DND-41 (cell line): ENCODE data around the gene OLFML2A.

Experiments
- ATAC-seq: fragments of 200-7000 bp; cut with Tn5 transposase; 3 replicates; pipeline ENCODE4 v1.9.1; 2021; ENCODE audit warnings: low read depth; ENCODE audit not compliant: insufficient read depth
- DNase-seq: peaks from one replicate; pipeline ENCODE4 v3.0.0-alpha.2; 2020
- H2AFZ ChIP-seq: 2 replicates; pipeline ENCODE4 v1.6.0; 2012; ENCODE audit warnings: low read depth, low read length
- H3K27ac ChIP-seq: 2 replicates; pipeline ENCODE4 v1.5.1; 2012; ENCODE audit warnings: low read length, inconsistent platforms
- H3K27me3 ChIP-seq: fragments of 200-600 bp; sonication (generic); 2 replicates; pipeline ENCODE4 v1.6.0; 2012; ENCODE audit warnings: low read length, mild to moderate bottlenecking, inconsistent platforms; ENCODE audit not compliant: insufficient read depth, poor library complexity
- H3K36me3 ChIP-seq: 2 replicates; pipeline ENCODE4 v1.5.1; 2012; ENCODE audit warnings: low read length, inconsistent platforms; ENCODE audit not compliant: insufficient read depth
- H3K4me1 ChIP-seq: 2 replicates; pipeline ENCODE4 v1.5.1; 2012; ENCODE audit warnings: mild to moderate bottlenecking, low read length; ENCODE audit not compliant: insufficient read depth
- H3K4me2 ChIP-seq: 2 replicates; pipeline ENCODE4 v1.6.0; 2012; ENCODE audit warnings: mild to moderate bottlenecking, moderate library complexity, low read length, inconsistent platforms; ENCODE audit not compliant: insufficient read depth
- H3K4me3 ChIP-seq, 2 experiments: fragments of 200-600 bp in 1 of 2; shearing (Covaris generic) in 1 of 2; 2 replicates each; pipeline ENCODE4 v1.5.1; 2012 to 2016; ENCODE audit warnings: inconsistent platforms in 2 of 2, low read length in 2 of 2, mild to moderate bottlenecking in 2 of 2, low read depth in 1 of 2, moderate library complexity in 1 of 2
- H3K79me2 ChIP-seq: 2 replicates; pipeline ENCODE4 v1.6.0; 2012; ENCODE audit warnings: low read length, inconsistent platforms; ENCODE audit not compliant: insufficient read depth
- H3K9ac ChIP-seq: 2 replicates; pipeline ENCODE4 v1.6.0; 2012; ENCODE audit warnings: low read depth, mild to moderate bottlenecking, inconsistent platforms, low read length, moderate library complexity
- H3K9me3 ChIP-seq: 2 replicates; pipeline ENCODE4 v1.5.1; 2012; ENCODE audit warnings: low read length, moderate library complexity, mild to moderate bottlenecking, inconsistent platforms; ENCODE audit not compliant: insufficient read depth, severe bottlenecking
- H4K20me1 ChIP-seq: 2 replicates; pipeline ENCODE4 v1.6.0; 2012; ENCODE audit warnings: low read length; ENCODE audit not compliant: insufficient read depth
- CTCF ChIP-seq: IDR thresholded peaks from 2 replicates; pipeline ENCODE4 v1.5.1; 2012; ENCODE audit warnings: borderline replicate concordance, low read length, moderate library complexity, mild to moderate bottlenecking; ENCODE audit not compliant: poor library complexity, severe bottlenecking; ENCODE audit errors: extremely low read depth
- EZH2 ChIP-seq: IDR thresholded peaks from 3 replicates; pipeline ENCODE4 v1.6.1; 2012; ENCODE audit warnings: borderline replicate concordance, low read depth, mild to moderate bottlenecking, moderate library complexity, low read length, inconsistent platforms; ENCODE audit not compliant: severe bottlenecking

The OLFML2A gene

GRCh38 chr9:124784509-124784908 is 7.6 kb downstream of the OLFML2A start:
- ATAC-seq (no peak), DNase-seq (no peak)
- no peaks in the 10 kb centered on the region for H3K27me3 ChIP-seq
- H3K4me3 ChIP-seq = no peak overlapping the region
- no peak overlapping the region for H3K9ac ChIP-seq
- no peaks in the 10 kb centered on the region for H3K36me3 ChIP-seq
- no peak overlapping the region for H3K4me2 ChIP-seq
- TF ChIP-seq EZH2 (no peak), CTCF (no peak)
- no peak overlapping the region for H2AFZ ChIP-seq
- H4K20me1 ChIP-seq = no peaks in the 10 kb centered on the region
- no peak overlapping the region for H3K27ac ChIP-seq
- H3K9me3 ChIP-seq = no peaks in the 10 kb centered on the region
- no peaks in the 10 kb centered on the region for H3K79me2 ChIP-seq
- no peaks in the 10 kb centered on the region for H3K4me1 ChIP-seq

- no peak overlapping the region for H2AFZ ChIP-seq
- no peaks in the 10 kb centered on the region for H4K20me1 ChIP-seq
These were observed 10.1 kb downstream of the OLFML2A start for GRCh38 chr9:124786881-124787573.

GRCh38 chr9:124788542-124789217 is 11.7 kb downstream of the OLFML2A start:
- DNase-seq (no peak), ATAC-seq (no peak)
- no peaks in the 10 kb centered on the region for H3K79me2 ChIP-seq
- no peaks in the 10 kb centered on the region for H3K36me3 ChIP-seq
- H3K9me3 ChIP-seq = no peaks in the 10 kb centered on the region
- TF ChIP-seq EZH2 (no peak), CTCF (no peak)
- no peak overlapping the region for H3K9ac ChIP-seq
- no peak overlapping the region for H3K4me2 ChIP-seq
- H3K4me1 ChIP-seq = no peaks in the 10 kb centered on the region
- H4K20me1 ChIP-seq = no peaks in the 10 kb centered on the region
- no peaks in the 10 kb centered on the region for H3K27me3 ChIP-seq
- no peak overlapping the region for H3K27ac ChIP-seq
- H3K4me3 ChIP-seq = no peak overlapping the region
- no peak overlapping the region for H2AFZ ChIP-seq

More at GRCh38 chr9:124786881-124787573, 10.1 kb downstream of the OLFML2A start:
- Histone ChIP-seq H3K4me1 (no peaks in the 10 kb centered on the region), H3K9me3 (no peaks in the 10 kb centered on the region), H3K27me3 (no peaks in the 10 kb centered on the region), H3K9ac (no peak overlapping the region), H3K4me3 (no peak overlapping the region), H3K79me2 (no peaks in the 10 kb centered on the region), H3K36me3 (no peaks in the 10 kb centered on the region), H3K4me2 (no peak overlapping the region), H3K27ac (no peak overlapping the region)
- DNase-seq = no peak
- ATAC-seq = no peak
- TF ChIP-seq EZH2 (no peak), CTCF (no peak)
